ENCODE data around the gene PCDHGA9.
A peak's percentile ranks its signal among the peaks of the same experiment; 100 is the strongest.
"Not testable (repeated sequence)": the region's sequence is repeated elsewhere in the genome, so short reads cannot be mapped to it uniquely, and the experiment has no call there.

PCDHGA9 gene

DNA sequence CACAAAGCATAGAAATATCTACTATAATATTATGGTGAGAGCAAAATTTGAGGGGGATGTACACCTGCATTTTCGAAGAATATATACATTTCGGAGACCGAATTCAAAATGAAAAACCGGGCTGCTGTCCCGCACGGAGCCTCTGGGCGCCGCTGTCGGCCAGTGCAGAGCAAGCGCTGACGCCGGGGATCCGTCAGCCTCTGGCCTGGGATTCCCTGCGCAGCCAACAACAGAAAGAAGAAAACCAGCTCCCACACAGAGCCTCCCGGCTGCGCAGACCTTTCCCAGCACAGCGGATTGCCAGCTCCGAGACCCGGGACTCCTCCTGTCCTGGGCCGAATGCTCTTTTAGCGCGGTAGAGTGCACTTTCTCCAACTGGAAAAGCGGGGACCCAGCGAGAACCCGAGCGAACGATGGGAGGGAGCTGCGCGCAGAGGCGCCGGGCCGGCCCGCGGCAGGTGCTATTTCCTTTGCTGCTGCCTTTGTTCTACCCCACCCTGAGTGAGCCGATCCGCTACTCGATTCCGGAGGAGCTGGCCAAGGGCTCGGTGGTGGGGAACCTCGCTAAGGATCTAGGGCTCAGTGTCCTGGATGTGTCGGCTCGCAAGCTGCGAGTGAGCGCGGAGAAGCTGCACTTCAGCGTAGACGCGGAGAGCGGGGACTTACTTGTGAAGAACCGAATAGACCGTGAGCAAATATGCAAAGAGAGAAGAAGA, 5.4 kb downstream of the PCDHGA9 start, which contains the start of gene PCDHGB6:
Gene PCDHGB6, plus strand, starts transcription at position 232 of the 716 bp plus-strand sequence. Its CDS starts 182 bp downstream, at position 414.
- TF ChIP-seq, protein P1, sequence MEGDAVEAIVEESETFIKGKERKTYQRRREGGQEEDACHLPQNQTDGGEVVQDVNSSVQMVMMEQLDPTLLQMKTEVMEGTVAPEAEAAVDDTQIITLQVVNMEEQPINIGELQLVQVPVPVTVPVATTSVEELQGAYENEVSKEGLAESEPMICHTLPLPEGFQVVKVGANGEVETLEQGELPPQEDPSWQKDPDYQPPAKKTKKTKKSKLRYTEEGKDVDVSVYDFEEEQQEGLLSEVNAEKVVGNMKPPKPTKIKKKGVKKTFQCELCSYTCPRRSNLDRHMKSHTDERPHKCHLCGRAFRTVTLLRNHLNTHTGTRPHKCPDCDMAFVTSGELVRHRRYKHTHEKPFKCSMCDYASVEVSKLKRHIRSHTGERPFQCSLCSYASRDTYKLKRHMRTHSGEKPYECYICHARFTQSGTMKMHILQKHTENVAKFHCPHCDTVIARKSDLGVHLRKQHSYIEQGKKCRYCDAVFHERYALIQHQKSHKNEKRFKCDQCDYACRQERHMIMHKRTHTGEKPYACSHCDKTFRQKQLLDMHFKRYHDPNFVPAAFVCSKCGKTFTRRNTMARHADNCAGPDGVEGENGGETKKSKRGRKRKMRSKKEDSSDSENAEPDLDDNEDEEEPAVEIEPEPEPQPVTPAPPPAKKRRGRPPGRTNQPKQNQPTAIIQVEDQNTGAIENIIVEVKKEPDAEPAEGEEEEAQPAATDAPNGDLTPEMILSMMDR (IDR thresholded peaks at IDR 0.05; ENCODE audit: borderline replicate concordance, control extremely low read depth, extremely low read depth, insufficient read depth, missing control alignments) = peak; percentile 48
- in situ Hi-C loops (cut with MboI; ENCODE audit: low sequenced_read_pairs, unreplicated experiment) = not testable (repeated sequence)
- peak; percentile 62 for DNase-seq (ENCODE audit: low spot score)

DNA sequence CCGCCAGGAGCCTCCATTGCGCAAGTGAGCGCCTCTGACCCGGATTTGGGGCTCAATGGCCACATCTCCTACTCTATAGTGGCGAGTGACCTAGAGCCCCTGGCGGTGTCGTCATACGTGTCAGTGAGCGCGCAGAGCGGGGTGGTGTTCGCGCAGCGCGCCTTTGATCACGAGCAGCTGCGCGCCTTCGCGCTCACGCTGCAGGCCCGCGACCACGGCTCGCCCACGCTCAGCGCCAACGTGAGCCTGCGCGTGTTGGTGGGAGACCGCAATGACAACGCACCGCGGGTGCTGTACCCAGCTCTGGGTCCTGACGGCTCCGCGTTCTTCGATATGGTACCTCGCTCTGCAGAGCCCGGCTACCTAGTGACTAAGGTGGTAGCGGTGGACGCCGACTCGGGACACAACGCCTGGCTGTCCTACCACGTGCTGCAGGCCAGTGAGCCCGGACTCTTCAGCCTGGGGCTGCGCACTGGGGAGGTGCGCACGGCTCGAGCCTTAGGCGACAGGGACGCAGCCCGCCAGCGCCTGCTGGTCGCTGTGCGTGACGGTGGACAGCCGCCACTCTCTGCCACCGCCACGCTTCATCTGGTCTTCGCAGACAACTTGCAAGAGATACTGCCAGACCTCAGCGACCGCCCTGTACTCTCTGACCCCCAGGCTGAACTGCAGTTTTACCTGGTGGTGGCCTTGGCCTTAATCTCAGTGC, 7.2 kb downstream of the PCDHGA9 start:
- DNase-seq (ENCODE audit: low spot score) = no peak
- TF ChIP-seq, protein P1 (IDR thresholded peaks at IDR 0.05; ENCODE audit: borderline replicate concordance, control extremely low read depth, extremely low read depth, insufficient read depth, missing control alignments) = no peak
- in situ Hi-C loops (cut with MboI; ENCODE audit: low sequenced_read_pairs, unreplicated experiment) = no loop called here

DNA sequence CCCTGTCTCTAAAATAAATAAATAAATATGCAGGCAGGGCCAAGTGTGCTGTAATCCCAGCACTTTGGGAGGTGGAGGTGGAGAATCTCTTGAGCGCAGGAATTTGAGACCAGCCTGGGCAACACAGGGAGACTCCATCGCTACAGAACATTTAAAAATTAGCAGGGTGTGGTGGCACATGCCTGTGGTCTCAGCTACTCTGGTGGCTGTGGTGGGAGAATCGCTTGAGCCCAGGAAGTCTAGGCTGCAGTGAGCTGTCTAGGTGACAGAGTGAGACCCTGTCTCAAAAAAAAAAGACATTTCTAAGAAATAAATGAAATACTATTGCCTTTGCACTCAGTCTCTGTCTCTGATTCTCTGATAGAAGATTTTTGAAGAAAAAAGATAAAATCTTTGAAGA, 9.0 kb downstream of the PCDHGA9 start:
- TF ChIP-seq, protein P1 (IDR thresholded peaks at IDR 0.05; ENCODE audit: borderline replicate concordance, control extremely low read depth, extremely low read depth, insufficient read depth, missing control alignments) = no peak
- in situ Hi-C loops (cut with MboI; ENCODE audit: low sequenced_read_pairs, unreplicated experiment) = no loop called here
- DNase-seq (ENCODE audit: low spot score) = no peak

DNA sequence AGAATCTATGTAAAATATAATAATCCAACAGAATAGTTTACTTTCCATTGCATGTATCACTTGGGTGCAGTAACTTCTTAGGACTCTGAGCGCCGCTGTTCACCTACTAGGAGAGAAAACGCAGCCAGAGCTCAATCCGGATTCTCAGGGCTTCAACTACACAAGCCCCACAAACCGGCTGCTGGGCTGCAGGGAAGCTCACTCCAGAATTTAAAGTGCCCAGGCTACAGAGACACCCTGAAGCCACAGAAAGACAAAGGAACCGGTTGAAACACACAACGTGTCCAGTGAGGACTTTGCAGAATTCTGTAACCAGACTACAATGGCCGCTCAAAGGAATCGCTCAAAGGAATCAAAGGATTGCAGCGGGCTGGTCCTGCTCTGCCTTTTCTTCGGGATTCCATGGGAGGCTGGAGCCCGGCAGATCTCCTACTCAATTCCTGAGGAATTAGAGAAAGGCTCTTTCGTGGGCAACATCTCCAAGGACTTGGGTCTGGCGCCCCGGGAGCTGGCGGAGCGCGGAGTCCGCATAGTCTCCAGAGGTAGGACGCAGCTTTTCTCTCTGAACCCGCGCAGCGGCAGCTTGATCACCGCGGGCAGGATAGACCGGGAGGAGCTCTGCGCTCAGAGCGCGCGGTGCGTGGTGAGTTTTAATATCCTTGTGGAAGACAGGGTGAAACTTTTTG, 10.4 kb downstream of the PCDHGA9 start, which contains the start of gene PCDHGA10:
Gene PCDHGA10, plus strand, starts transcription at position 134 of the 686 bp plus-strand sequence. Its CDS starts 189 bp downstream, at position 323.
- in situ Hi-C loops (cut with MboI; ENCODE audit: low sequenced_read_pairs, unreplicated experiment) = no loop called here

DNA sequence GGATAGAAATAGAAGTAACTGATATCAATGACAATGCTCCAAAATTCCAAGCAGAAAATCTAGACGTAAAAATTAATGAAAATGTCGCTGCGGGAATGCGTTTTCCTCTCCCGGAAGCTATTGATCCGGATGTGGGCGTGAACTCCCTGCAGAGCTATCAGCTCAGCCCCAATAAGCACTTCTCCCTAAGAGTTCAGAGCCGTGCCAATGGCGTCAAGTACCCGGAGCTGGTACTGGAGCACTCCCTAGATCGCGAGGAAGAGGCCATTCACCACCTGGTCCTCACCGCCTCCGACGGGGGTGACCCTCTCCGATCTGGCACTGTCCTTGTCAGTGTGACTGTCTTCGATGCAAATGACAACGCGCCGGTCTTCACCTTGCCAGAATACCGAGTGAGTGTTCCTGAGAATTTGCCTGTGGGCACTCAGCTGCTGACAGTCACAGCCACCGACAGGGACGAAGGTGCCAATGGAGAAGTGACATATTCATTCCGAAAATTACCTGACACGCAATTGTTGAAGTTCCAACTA, 11.0 kb downstream of the PCDHGA9 start:
- in situ Hi-C loops (cut with MboI; ENCODE audit: low sequenced_read_pairs, unreplicated experiment) = no loop called here
- TF ChIP-seq, protein P1 (IDR thresholded peaks at IDR 0.05; ENCODE audit: borderline replicate concordance, control extremely low read depth, extremely low read depth, insufficient read depth, missing control alignments) = no peak
- DNase-seq (ENCODE audit: low spot score) = no peak

More for the DNA sequence above, 10.4 kb downstream of the PCDHGA9 start, which contains the start of gene PCDHGA10:
- TF ChIP-seq, protein P1 (IDR thresholded peaks at IDR 0.05; ENCODE audit: borderline replicate concordance, control extremely low read depth, extremely low read depth, insufficient read depth, missing control alignments) = peak; percentile 55
- DNase-seq (ENCODE audit: low spot score) = peak; percentile 82

DNA sequence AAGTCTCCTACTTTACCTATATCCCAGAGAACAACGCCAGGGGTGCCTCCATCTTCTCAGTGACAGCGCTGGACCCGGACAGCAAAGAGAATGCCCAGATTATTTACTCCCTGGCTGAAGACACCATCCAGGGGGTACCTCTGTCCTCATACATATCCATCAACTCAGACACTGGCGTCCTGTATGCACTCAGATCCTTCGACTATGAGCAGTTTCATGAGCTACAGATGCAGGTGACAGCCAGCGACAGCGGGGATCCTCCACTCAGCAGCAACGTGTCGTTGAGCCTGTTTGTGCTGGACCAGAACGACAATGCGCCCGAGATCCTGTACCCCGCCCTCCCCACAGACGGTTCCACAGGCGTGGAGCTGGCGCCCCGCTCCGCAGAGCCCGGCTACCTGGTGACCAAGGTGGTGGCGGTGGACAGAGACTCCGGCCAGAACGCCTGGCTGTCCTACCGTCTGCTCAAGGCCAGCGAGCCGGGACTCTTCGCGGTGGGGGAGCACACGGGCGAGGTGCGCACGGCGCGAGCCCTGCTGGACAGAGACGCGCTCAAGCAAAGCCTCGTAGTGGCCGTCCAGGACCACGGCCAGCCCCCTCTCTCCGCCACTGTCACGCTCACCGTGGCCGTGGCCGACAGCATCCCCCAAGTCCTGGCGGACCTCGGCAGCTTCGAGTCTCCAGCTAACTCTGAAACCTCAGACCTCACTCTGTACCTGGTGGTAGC, 12.1 kb downstream of the PCDHGA9 start:
- in situ Hi-C loops (cut with MboI; ENCODE audit: low sequenced_read_pairs, unreplicated experiment); DNase-seq (ENCODE audit: low spot score): not testable (repeated sequence)

DNA sequence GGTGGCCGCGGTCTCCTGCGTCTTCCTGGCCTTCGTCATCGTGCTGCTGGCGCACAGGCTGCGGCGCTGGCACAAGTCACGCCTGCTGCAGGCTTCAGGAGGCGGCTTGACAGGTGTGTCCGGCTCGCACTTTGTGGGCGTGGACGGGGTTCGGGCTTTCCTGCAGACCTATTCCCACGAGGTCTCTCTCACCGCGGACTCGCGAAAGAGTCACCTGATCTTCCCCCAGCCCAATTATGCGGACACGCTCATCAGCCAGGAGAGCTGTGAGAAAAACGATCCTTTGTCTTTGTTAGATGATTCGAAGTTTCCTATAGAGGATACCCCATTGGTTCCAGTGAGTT, 12.7 kb downstream of the PCDHGA9 start:
- DNase-seq (ENCODE audit: low spot score); in situ Hi-C loops (cut with MboI; ENCODE audit: low sequenced_read_pairs, unreplicated experiment): not testable (repeated sequence)
